Measurements from ENCODE around the gene BAIAP2L2.
A peak's percentile ranks its signal among the peaks of the same experiment; 100 is the strongest.

BAIAP2L2 gene

GRCh38 chr22:38067028-38067415 lies 43.5 kb downstream of the BAIAP2L2 start:
- DNase-seq (ENCODE audit: low spot score in 2 of 2) (no peak), ATAC-seq (ENCODE audit: low read depth) (no peak)
- Mint-ChIP-seq H3K9me3 (no peaks in the 10 kb centered on the region), H3K27ac (no peak overlapping the region), H3K4me1 (peaks cover 4% of the 10 kb centered on the region), H3K36me3 (peaks cover 33% of the 10 kb centered on the region), H3K27me3 (no peaks in the 10 kb centered on the region), H3K4me3 (no peak overlapping the region)

GRCh38 chr22:38066381-38067027 lies 44.0 kb downstream of the BAIAP2L2 start:
- Mint-ChIP-seq H3K27ac (no peak overlapping the region), H3K4me3 (no peak overlapping the region), H3K27me3 (no peaks in the 10 kb centered on the region), H3K36me3 (peaks cover 36% of the 10 kb centered on the region), H3K4me1 (peaks cover 4% of the 10 kb centered on the region), H3K9me3 (no peaks in the 10 kb centered on the region)
- ATAC-seq (ENCODE audit: low read depth) (no peak), DNase-seq (ENCODE audit: low spot score in 2 of 2) (no peak)

- Mint-ChIP-seq H3K4me3 (no peak overlapping the region), H3K27ac (no peak overlapping the region), H3K4me1 (peaks cover 4% of the 10 kb centered on the region), H3K36me3 (peaks cover 33% of the 10 kb centered on the region), H3K27me3 (no peaks in the 10 kb centered on the region), H3K9me3 (no peaks in the 10 kb centered on the region)
- DNase-seq (ENCODE audit: low spot score in 2 of 2), result no peak
- no peak for ATAC-seq (ENCODE audit: low read depth)
These were observed 44.9 kb downstream of the BAIAP2L2 start for GRCh38 chr22:38065539-38065938.

GRCh38 chr22:38062791-38063190 lies 47.7 kb downstream of the BAIAP2L2 start:
- ATAC-seq (ENCODE audit: low read depth), result peak; percentile 32
- peaks cover 33% of the 10 kb centered on the region for H3K36me3 Mint-ChIP-seq
- H3K4me1 Mint-ChIP-seq, result peaks cover 11% of the 10 kb centered on the region
- H3K4me3 Mint-ChIP-seq, result no peak overlapping the region
- H3K27me3 Mint-ChIP-seq, result no peaks in the 10 kb centered on the region
- no peak for DNase-seq (ENCODE audit: low spot score in 2 of 2)
- no peaks in the 10 kb centered on the region for H3K9me3 Mint-ChIP-seq
- peak overlapping the region; percentile 66 for H3K27ac Mint-ChIP-seq

GRCh38 chr22:38056969-38057891 lies 53.3 kb downstream of the BAIAP2L2 start, which contains the start of gene PICK1:
TSS of gene PICK1 (plus strand) at chr22:38057404. CDS start at chr22:38057810, 406 bp downstream.
- Mint-ChIP-seq H3K27me3 (peaks cover 6% of the 10 kb centered on the region), H3K36me3 (peaks cover 15% of the 10 kb centered on the region), H3K9me3 (no peaks in the 10 kb centered on the region), H3K27ac (peak within 1 kb of the TSS; percentile 92), H3K4me1 (peaks cover 13% of the 10 kb centered on the region), H3K4me3 (peak within 1 kb of the TSS; percentile 96)
- ATAC-seq (ENCODE audit: low read depth) (peak; percentile 78), DNase-seq (ENCODE audit: low spot score in 2 of 2) (peak; percentile 79 to 83)

GRCh38 chr22:38051900-38052862 lies 58.3 kb downstream of the BAIAP2L2 start:
- no peaks in the 10 kb centered on the region for H3K9me3 Mint-ChIP-seq
- ATAC-seq (ENCODE audit: low read depth) (peak; percentile 73), DNase-seq (ENCODE audit: low spot score in 2 of 2) (peak; percentile 78 to 81)
- peaks cover 8% of the 10 kb centered on the region for H3K27me3 Mint-ChIP-seq
- H3K36me3 Mint-ChIP-seq, result no peaks in the 10 kb centered on the region
- H3K4me1 Mint-ChIP-seq, result peaks cover 6% of the 10 kb centered on the region
- no peak overlapping the region for H3K4me3 Mint-ChIP-seq
- no peak overlapping the region for H3K27ac Mint-ChIP-seq

GRCh38 chr22:38051261-38051660 lies 59.2 kb downstream of the BAIAP2L2 start:
- no peak overlapping the region for H3K4me3 Mint-ChIP-seq
- H3K9me3 Mint-ChIP-seq, result no peaks in the 10 kb centered on the region
- DNase-seq (ENCODE audit: low spot score in 2 of 2) (no peak), ATAC-seq (ENCODE audit: low read depth) (no peak)
- H3K4me1 Mint-ChIP-seq, result peaks cover 6% of the 10 kb centered on the region
- no peak overlapping the region for H3K27ac Mint-ChIP-seq
- H3K36me3 Mint-ChIP-seq, result no peaks in the 10 kb centered on the region
- peaks cover 8% of the 10 kb centered on the region for H3K27me3 Mint-ChIP-seq

- no peaks in the 10 kb centered on the region for H3K9me3 Mint-ChIP-seq
- H3K4me3 Mint-ChIP-seq, result no peak overlapping the region
- H3K27me3 Mint-ChIP-seq, result peaks cover 10% of the 10 kb centered on the region
- ATAC-seq (ENCODE audit: low read depth) (no peak), DNase-seq (ENCODE audit: low spot score in 2 of 2) (no peak)
- peaks cover 6% of the 10 kb centered on the region for H3K4me1 Mint-ChIP-seq
- H3K27ac Mint-ChIP-seq, result no peak overlapping the region
- H3K36me3 Mint-ChIP-seq, result no peaks in the 10 kb centered on the region
These were observed 59.8 kb downstream of the BAIAP2L2 start for GRCh38 chr22:38050720-38051119.

GRCh38 chr22:38049812-38050619 lies 60.5 kb downstream of the BAIAP2L2 start:
- H3K4me3 Mint-ChIP-seq, result no peak overlapping the region
- H3K4me1 Mint-ChIP-seq, result peaks cover 6% of the 10 kb centered on the region
- H3K27ac Mint-ChIP-seq, result no peak overlapping the region
- H3K9me3 Mint-ChIP-seq, result no peaks in the 10 kb centered on the region
- H3K27me3 Mint-ChIP-seq, result peaks cover 12% of the 10 kb centered on the region
- DNase-seq (ENCODE audit: low spot score in 2 of 2) (no peak), ATAC-seq (ENCODE audit: low read depth) (no peak)
- no peaks in the 10 kb centered on the region for H3K36me3 Mint-ChIP-seq

- Mint-ChIP-seq H3K9me3 (no peaks in the 10 kb centered on the region), H3K27ac (no peak overlapping the region), H3K36me3 (no peaks in the 10 kb centered on the region), H3K27me3 (peaks cover 11% of the 10 kb centered on the region), H3K4me3 (no peak overlapping the region), H3K4me1 (peaks cover 4% of the 10 kb centered on the region)
- no peak for DNase-seq (ENCODE audit: low spot score in 2 of 2)
- ATAC-seq (ENCODE audit: low read depth), result no peak
These were observed 64.3 kb downstream of the BAIAP2L2 start for GRCh38 chr22:38046070-38046748.

GRCh38 chr22:38043151-38044039 lies 67.1 kb downstream of the BAIAP2L2 start:
- Mint-ChIP-seq H3K27me3 (peaks cover 16% of the 10 kb centered on the region), H3K4me1 (peaks cover 4% of the 10 kb centered on the region), H3K27ac (no peak overlapping the region), H3K4me3 (no peak overlapping the region), H3K9me3 (no peaks in the 10 kb centered on the region), H3K36me3 (no peaks in the 10 kb centered on the region)
- ATAC-seq (ENCODE audit: low read depth), result no peak
- DNase-seq (ENCODE audit: low spot score in 2 of 2), result no peak

GRCh38 chr22:38042488-38042790 lies 68.0 kb downstream of the BAIAP2L2 start:
- no peaks in the 10 kb centered on the region for H3K9me3 Mint-ChIP-seq
- H3K4me3 Mint-ChIP-seq, result no peak overlapping the region
- peaks cover 19% of the 10 kb centered on the region for H3K27me3 Mint-ChIP-seq
- ATAC-seq (ENCODE audit: low read depth) (no peak), DNase-seq (ENCODE audit: low spot score in 2 of 2) (no peak)
- H3K4me1 Mint-ChIP-seq, result peaks cover 4% of the 10 kb centered on the region
- no peak overlapping the region for H3K27ac Mint-ChIP-seq
- no peaks in the 10 kb centered on the region for H3K36me3 Mint-ChIP-seq

All from memory B cell (primary cell).